Sigmoid colon (tissue), 7 donors: ENCODE data around the gene GLRA2. TPM values are rescaled to one million over a fixed set of nuclear protein-coding genes. Genes with fewer than 3 reads are reported as not detected.

Experiments used
- DNase-seq: peaks from one replicate; pipeline ENCODE4 v3.0.0-alpha.2; 2019
- H3K27ac ChIP-seq, 4 donors: fragments of 200-600 bp; sonication (generic); one replicate each; pipeline ENCODE4 v1.5.1; 2016 to 2019; ENCODE audit warnings: mild to moderate bottlenecking in 1 of 4
- H3K27me3 ChIP-seq, 3 donors: fragments of 200-600 bp; sonication (generic); one replicate each; pipeline ENCODE4 v1.5.1; 2019; ENCODE audit warnings: mild to moderate bottlenecking in 1 of 3
- H3K36me3 ChIP-seq, 4 donors: fragments of 200-600 bp; sonication (generic); one replicate each; pipeline ENCODE4 v1.5.1; 2016 to 2019
- H3K4me1 ChIP-seq, 4 donors: fragments of 200-600 bp; sonication (generic); one replicate each; pipeline ENCODE4 v1.5.1; 2017 to 2019
- H3K4me3 ChIP-seq, 4 donors: fragments of 200-600 bp; sonication (generic); one replicate each; pipeline ENCODE4 v1.5.1; 2017 to 2019; ENCODE audit warnings: mild to moderate bottlenecking in 2 of 4, moderate library complexity in 1 of 4
- H3K9me3 ChIP-seq, 4 donors: fragments of 200-600 bp in 3 of 4; sonication (generic) in 3 of 4; one replicate each; pipeline versions ENCODE4 v1.5.1 to v1.6.1; 2013 to 2019
- EP300 ChIP-seq, 4 donors: sonication (generic); formaldehyde crosslinking; IDR thresholded peaks; one replicate each; pipeline ENCODE4 v1.6.1; 2017; ENCODE audit warnings: antibody characterized with exemption in 4 of 4
- POLR2A ChIP-seq, 2 donors: fragments of 450-650 bp; IDR thresholded peaks; one replicate each; pipeline ENCODE4 v1.6.1; 2016; ENCODE audit warnings: antibody characterized with exemption in 2 of 2, mild to moderate bottlenecking in 2 of 2, moderate library complexity in 2 of 2
- POLR2AphosphoS5 ChIP-seq, 4 donors: sonication (generic); formaldehyde crosslinking; IDR thresholded peaks; one replicate each; pipeline ENCODE4 v1.6.1; 2017; ENCODE audit warnings: antibody characterized with exemption in 4 of 4
- WGBS, 2 donors: extraction: QIAGEN DNeasy Blood & Tissue Kit; methylation state at CpG; one replicate each; pipeline ENCODE4 v1.1.7; 2013; 5-methylcytosine and 5-hydroxymethylcytosine counted together
- intact Hi-C: fragments of 100-400 bp; cut with DNase I; formaldehyde crosslinking; loops from one replicate; pipeline ENCODE4 v1.15.1; 2023
- polyA plus RNA-seq, 3 donors: library from polyadenylated mRNA; stranded (reverse); fragments of 200-250 nt; gene quantifications; one replicate each; pipeline ENCODE4 v1.2.3, GENCODE V29; 2013
- total RNA-seq, 4 donors: library from RNA; depleted of rRNA; stranded (reverse); fragments of >200 nt; gene quantifications; one replicate each; pipeline ENCODE4 v1.1.0, GENCODE V29; 2016
- TF ChIP-seq, protein P1 (sequence below), 4 experiments: fragments of 450-650 bp in 3 of 4; fragments of 200-600 bp in 1 of 4; IDR thresholded peaks; one replicate each; pipeline ENCODE4 v1.5.1; 2016 to 2019; ENCODE audit warnings: antibody characterized with exemption in 4 of 4, mild to moderate bottlenecking in 3 of 4, moderate library complexity in 2 of 4
- donor health status: healthy with polysubstance abuse.
- donor health status: Bipolar disorder and iron deficiency.
- donor health status: healthy.

The GLRA2 gene
- total and polyA plus RNA-seq, 7 donors = under 0.01 to 1.9 (median 0.75) TPM; not detected in 3

GRCh38 chrX:14775416-14775815, 246.1 kb downstream of the GLRA2 start:
- TF ChIP-seq POLR2AphosphoS5 (IDR thresholded peaks at IDR 0.05) = no peak
- TF ChIP-seq POLR2A (IDR thresholded peaks at IDR 0.05) = no peak
- no peak for TF ChIP-seq EP300 (IDR thresholded peaks at IDR 0.05)
- TF ChIP-seq, protein P1, sequence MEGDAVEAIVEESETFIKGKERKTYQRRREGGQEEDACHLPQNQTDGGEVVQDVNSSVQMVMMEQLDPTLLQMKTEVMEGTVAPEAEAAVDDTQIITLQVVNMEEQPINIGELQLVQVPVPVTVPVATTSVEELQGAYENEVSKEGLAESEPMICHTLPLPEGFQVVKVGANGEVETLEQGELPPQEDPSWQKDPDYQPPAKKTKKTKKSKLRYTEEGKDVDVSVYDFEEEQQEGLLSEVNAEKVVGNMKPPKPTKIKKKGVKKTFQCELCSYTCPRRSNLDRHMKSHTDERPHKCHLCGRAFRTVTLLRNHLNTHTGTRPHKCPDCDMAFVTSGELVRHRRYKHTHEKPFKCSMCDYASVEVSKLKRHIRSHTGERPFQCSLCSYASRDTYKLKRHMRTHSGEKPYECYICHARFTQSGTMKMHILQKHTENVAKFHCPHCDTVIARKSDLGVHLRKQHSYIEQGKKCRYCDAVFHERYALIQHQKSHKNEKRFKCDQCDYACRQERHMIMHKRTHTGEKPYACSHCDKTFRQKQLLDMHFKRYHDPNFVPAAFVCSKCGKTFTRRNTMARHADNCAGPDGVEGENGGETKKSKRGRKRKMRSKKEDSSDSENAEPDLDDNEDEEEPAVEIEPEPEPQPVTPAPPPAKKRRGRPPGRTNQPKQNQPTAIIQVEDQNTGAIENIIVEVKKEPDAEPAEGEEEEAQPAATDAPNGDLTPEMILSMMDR (IDR thresholded peaks at IDR 0.05) = no peak
- DNase-seq = no peak
- Histone ChIP-seq H3K9me3 (no peaks in the 10 kb centered on the region), H3K27ac (no peak overlapping the region), H3K36me3 (no peaks in the 10 kb centered on the region), H3K4me3 (no peak overlapping the region), H3K4me1 (no peaks in the 10 kb centered on the region), H3K27me3 (no peaks in the 10 kb centered on the region)
- WGBS, 2 donors = 81 to 86% methylated on average over 3 of the region's 3 CpGs
- intact Hi-C loops = no loop called here

DNA sequence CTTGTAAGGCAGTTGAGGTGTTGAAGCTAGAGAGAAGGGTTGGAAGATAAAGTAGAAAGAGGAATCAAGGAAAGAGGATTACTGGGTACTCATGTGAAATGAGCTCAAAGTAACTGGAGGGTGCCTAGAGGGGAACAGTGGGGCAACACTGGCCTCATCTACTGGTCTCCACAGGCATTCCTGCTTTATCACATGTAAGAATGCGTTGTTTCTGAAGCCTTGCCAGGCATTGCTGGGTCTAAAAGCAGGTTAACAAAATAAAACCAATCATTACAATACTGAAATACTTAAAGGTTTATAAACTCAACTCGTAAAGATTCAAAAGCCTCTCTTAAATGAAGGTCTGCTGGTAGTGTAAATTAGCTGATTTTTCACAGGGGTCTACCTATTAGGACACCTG, 247.6 kb downstream of the GLRA2 start:
- no peak for DNase-seq
- Histone ChIP-seq H3K4me1 (no peaks in the 10 kb centered on the region), H3K27me3 (no peaks in the 10 kb centered on the region), H3K4me3 (no peak overlapping the region), H3K36me3 (no peaks in the 10 kb centered on the region), H3K9me3 (no peaks in the 10 kb centered on the region), H3K27ac (no peak overlapping the region)
- no peak for TF ChIP-seq EP300 (IDR thresholded peaks at IDR 0.05)
- TF ChIP-seq POLR2AphosphoS5 (IDR thresholded peaks at IDR 0.05) = no peak
- TF ChIP-seq POLR2A (IDR thresholded peaks at IDR 0.05) = no peak
- TF ChIP-seq, protein P1 (IDR thresholded peaks at IDR 0.05) = no peak
- intact Hi-C loops = no loop called here
- WGBS, 2 donors = 89 to 94% methylated on average over 2 of the region's 2 CpGs

- 35 to 65% methylated on average over 2 of the region's 2 CpGs for WGBS, 2 donors
- Histone ChIP-seq H3K4me1 (no peaks in the 10 kb centered on the region), H3K27ac (no peak overlapping the region), H3K9me3 (no peaks in the 10 kb centered on the region), H3K27me3 (no peaks in the 10 kb centered on the region), H3K36me3 (no peaks in the 10 kb centered on the region), H3K4me3 (no peak overlapping the region)
- TF ChIP-seq POLR2AphosphoS5 (IDR thresholded peaks at IDR 0.05) (no peak), EP300 (IDR thresholded peaks at IDR 0.05) (no peak), POLR2A (IDR thresholded peaks at IDR 0.05) (no peak)
- TF ChIP-seq, protein P1 (IDR thresholded peaks at IDR 0.05) = no peak
- intact Hi-C loops = no loop called here
- no peak for DNase-seq
These were observed 248.2 kb downstream of the GLRA2 start for GRCh38 chrX:14777525-14777924.

DNA sequence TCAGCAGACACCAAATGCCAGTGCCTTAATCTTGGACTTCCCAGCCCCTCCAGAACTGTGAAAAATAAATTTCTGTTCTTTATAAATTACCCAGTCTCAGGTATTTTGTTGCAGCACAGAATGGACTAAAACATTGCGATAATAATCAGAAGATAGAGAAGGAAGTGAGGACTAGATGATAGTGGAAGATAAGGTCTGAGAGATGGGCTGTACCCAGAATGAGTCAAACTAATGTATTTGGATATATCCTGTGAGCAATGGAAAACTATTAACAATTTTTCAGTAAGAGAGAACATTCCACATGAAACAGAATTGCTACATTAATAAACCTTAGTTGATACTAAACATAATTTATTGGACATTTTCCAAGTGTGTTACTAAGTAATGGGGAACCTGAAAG, 250.2 kb downstream of the GLRA2 start:
- no peaks in the 10 kb centered on the region for H3K27me3 ChIP-seq
- no peak overlapping the region for H3K27ac ChIP-seq
- no peak for DNase-seq
- H3K9me3 ChIP-seq = no peaks in the 10 kb centered on the region
- intact Hi-C loops = no loop called here
- TF ChIP-seq, protein P1 (IDR thresholded peaks at IDR 0.05) = no peak
- TF ChIP-seq POLR2A (IDR thresholded peaks at IDR 0.05) (no peak), POLR2AphosphoS5 (IDR thresholded peaks at IDR 0.05) (no peak), EP300 (IDR thresholded peaks at IDR 0.05) (no peak)
- WGBS, 2 donors = 90 to 93% methylated on average over 1 of the region's 1 CpG
- H3K4me3 ChIP-seq = no peak overlapping the region
- H3K4me1 ChIP-seq = no peaks in the 10 kb centered on the region
- H3K36me3 ChIP-seq = no peaks in the 10 kb centered on the region
